Measurements from ENCODE around the gene PRDM5. TPM values are rescaled to one million over a fixed set of nuclear protein-coding genes. Genes with fewer than 3 reads are reported as not detected.

The PRDM5 gene
- total RNA-seq, 1 donor from 2014 or later: 9.6 TPM

GRCh38 chr4:120915336-120915735 is 7.2 kb downstream of the PRDM5 start:
- DNase-seq (ENCODE audit: low spot score): no peak

DNA sequence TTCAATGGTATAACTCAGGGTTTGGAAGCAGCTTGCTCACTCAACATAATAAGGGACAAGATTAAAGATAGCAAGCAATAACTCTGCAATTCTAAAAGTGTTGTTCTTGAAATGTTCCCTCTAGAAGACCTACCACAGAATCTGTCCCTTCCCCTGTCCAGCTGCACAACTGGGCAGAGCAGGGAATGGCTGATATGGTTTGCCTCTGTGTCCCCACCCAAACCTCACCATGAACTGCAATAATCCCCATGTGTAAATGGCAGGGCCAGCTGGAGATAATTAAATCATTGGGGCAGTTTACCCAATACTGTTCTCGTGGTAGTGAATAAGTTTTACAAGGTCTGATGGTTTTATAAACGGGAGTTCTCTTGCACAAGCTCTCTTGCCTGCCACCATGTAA is 19.1 kb downstream of the PRDM5 start:
- no peak for DNase-seq (ENCODE audit: low spot score)

DNA sequence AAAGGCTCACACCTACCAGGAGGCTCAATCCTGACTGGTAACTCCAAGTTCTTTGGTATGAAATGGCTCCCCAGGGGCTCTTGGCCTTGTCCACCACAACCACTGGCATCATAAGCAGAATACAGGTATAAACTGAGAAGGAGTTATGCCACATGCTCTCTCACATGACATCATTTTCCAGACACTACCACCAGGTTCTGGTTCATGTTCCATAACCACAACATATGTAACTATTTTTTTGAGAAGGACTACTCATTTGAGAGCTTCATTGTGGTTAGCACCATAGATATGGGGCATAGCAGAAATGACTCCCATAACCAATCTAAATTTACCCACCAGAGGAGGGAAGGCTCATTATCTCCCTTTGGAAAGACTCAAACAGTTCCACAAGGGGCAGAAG is 19.6 kb downstream of the PRDM5 start:
- no peak for DNase-seq (ENCODE audit: low spot score)

GRCh38 chr4:120901731-120902130 is 20.8 kb downstream of the PRDM5 start:
- no peak for DNase-seq (ENCODE audit: low spot score)

GRCh38 chr4:120897981-120898719 is 24.4 kb downstream of the PRDM5 start:
- DNase-seq (ENCODE audit: low spot score): no peak

DNA sequence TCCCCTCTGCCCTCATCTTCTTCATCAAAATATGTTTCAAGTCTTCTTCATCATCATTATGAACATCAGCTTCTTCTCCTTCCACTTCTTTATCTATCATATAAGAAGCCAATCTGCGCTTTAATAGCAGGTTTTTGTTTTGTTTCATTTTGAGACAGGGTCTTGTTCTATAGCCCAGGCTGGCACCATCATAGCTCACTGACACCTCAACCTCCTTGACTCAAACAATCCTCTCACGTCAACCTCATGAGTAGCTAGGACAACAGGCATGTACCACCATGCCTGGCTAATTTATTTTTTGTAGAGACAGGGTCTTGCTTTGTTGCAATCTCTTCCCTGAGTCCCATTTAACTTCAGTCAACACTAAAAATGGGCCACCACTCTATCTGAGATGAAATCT is 27.0 kb downstream of the PRDM5 start:
- DNase-seq (ENCODE audit: low spot score): no peak

DNA sequence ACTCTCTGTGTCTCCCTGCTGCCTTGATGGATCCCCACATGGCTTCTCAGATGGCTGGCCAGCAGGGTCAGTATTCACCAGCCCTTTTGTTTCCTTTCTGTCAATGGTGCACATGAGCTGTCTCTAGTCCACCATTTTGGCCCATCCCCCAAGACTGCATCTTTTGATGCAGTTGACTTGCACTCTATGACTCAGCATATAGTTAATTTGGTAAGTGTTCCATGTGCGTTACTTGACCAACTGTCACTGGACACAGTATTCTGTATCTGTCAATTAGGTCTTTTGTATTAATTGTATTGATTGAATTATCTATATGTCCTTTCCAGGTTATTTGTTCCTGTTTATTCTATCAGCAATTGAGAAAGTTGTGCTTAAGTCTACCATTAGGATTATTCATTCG is 29.2 kb downstream of the PRDM5 start:
- no peak for DNase-seq (ENCODE audit: low spot score)

DNA sequence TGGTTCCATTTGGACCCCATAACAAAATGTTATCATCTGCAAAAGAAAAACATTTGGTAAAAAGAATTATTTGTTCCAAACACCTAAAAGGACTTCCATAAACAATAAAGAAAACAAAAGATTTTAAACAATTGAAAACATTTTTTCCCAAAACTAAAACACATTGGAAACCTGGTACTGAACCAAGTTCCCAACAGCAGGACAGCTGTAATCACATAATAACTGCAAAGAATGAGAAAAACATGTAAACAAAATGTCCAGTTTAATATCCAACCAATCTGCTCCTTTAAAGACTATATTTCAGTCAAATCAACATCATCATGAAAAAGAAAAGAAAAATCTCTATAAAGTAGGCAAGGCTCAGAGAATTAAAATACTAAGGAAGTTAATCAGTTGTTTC is 36.3 kb downstream of the PRDM5 start:
- no peak for DNase-seq (ENCODE audit: low spot score)

- no peak for DNase-seq (ENCODE audit: low spot score)
Measured at GRCh38 chr4:120881846-120882245, 40.7 kb downstream of the PRDM5 start.

GRCh38 chr4:120881351-120881750 is 41.2 kb downstream of the PRDM5 start:
- DNase-seq (ENCODE audit: low spot score): no peak

DNA sequence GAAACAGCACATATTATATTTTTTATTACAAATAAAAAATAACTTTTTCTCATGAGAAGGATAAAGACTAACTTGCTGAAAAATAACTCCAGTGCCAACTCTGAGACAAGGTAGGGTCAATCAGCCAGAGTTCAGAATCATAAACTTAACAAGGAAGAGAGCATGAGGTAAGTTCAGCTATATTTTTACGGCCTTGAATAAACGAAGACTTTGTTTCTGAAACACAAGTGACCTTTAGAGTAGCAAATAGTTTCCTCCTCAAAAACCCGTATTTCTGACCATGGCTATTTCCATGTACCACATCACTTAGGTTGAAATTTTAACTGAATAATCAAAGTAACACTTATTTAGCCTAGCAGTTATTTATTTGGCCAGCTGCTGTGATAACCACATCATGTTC is 45.5 kb downstream of the PRDM5 start:
- no peak for DNase-seq (ENCODE audit: low spot score)

DNA sequence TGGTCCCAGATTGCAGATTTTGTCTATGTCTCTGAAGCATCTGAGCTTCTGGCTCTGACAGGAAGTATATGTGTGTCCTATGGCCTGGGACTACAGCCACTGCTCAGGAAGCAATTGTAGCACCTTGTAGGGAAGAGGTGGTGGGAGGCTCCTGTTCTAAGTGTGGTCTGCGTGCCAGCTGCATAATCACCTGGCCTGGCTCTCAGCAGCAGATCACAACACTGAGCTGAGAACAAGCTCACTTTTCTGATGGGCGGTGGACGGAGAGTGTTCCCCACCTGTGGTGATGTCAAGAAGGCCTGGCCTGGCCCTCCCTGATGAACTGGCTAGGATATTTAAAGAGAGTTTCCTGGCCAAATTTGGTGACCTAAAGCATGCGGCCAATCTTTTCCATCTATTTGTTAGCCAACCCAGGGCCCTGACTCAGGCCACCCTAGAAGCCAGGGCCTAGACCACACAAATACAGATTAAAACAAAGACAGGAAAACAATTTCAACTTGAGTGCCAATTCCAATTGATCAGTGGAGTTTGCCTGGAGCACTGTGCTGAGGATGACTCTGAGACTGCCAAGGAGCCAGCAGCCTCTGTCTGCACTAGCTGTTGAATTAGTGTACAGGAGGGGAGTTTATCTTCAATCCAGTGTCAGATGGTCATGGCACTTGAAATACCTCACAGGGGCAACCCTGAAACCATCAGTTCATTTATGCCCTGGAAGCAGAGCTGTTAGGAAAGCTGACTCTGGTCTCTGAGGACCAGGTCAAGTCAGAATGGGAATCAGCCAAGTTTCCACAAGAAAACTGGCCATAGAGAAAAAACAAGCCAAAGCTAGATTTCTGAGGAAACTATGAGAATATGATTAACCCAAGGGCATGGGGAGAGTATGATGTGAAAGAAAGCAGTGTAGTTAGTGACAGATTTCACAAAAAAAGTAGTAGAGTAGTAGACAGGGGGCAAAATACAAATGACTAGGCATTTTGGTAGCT is 47.4 kb downstream of the PRDM5 start:
- DNase-seq (ENCODE audit: low spot score): no peak

GRCh38 chr4:120873554-120873953 is 49.0 kb downstream of the PRDM5 start:
- DNase-seq (ENCODE audit: low spot score): no peak

- DNase-seq (ENCODE audit: low spot score): no peak
Measured at GRCh38 chr4:120871173-120871572, 51.4 kb downstream of the PRDM5 start.

- no peak for DNase-seq (ENCODE audit: low spot score)
Measured at GRCh38 chr4:120870279-120870673, 52.2 kb downstream of the PRDM5 start.

DNA sequence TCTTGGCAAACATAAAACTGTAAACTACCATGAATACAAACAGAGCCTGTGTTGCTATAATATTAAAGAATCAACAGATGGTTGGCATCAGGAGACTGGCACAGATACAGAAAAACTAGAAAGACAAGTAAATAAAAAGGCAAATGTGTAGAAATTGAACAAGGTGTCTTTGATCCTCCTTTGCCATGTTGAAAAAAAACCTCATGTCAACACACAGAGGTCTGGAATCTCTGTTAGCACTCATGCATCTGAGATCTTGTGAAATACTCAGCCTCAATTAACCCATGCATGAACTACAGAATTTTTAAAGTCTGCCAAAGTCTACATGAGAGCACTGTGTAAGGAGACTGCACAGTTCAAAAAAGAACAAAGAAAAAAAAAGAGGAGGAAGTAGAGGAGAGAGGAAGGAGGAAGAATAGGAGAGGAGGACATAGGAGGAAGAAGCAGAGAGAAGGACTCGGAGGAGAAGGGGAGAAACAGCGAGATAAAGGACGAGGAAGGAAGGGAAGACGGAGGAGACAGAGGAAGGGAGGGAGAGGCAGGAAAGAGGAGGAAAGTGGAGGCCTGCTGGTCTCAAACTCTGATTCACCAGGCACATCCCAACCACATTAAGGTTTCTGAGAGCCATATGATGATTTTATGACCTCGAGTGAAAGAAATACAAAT is 52.8 kb downstream of the PRDM5 start:
- DNase-seq (ENCODE audit: low spot score): no peak

DNA sequence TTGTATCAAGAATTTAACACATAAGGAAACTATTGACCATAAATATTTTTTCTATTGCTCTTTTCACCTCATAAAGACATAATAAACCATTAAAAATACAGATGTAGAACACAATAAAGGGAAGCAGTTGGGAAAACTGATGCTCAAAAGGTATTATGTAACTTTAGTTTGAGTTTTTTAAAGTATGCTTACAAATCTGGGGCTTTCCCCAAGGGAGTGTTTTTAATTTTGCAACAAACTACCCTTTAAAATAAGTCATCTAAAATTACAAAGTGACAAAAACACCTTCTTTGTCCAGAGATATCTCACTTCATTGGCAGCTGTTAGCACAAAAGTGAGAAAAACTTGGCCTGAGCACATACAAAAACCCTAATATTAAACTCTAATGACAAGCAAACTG is 55.0 kb downstream of the PRDM5 start:
- no peak for DNase-seq (ENCODE audit: low spot score)

DNA sequence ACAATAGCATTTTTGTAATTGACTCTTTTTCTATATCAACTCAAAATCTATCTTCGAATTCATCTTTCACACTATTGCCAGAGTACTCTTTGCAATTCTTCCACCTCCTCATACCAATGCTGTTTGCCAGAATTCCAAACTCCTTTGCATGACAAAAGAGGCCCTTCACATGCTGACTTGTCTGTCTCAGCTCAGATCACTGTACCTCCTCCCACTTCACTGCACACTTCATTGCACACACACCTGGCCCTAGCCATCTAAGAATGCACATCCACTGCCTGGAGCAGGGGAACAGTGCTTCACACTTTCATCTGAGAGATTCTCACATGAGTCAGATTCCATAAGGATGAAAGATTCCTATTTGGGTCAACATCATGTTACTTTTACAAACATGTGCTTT is 56.5 kb downstream of the PRDM5 start:
- no peak for DNase-seq (ENCODE audit: low spot score)

GRCh38 chr4:120864969-120865368 is 57.6 kb downstream of the PRDM5 start:
- DNase-seq (ENCODE audit: low spot score): no peak

DNA sequence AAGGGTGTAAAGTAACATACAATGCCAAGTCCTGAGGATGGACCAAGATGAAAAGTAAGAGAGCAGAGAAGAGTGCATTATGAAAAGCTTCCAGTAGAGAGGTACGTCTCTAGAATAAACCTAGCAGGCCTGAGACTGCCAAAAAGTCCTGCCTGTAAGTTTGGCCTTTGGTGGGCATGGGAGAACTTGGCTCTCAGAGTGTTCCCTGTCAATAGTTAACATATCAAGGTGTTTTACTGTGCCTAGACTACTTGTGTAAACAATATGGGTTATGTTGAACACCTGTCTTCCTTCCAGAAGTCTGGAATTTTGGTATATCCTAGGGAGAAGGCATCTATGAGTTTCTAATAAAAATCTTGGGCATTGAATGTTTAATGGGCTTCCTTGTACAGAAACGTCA is 60.1 kb downstream of the PRDM5 start:
- no peak for DNase-seq (ENCODE audit: low spot score)

DNA sequence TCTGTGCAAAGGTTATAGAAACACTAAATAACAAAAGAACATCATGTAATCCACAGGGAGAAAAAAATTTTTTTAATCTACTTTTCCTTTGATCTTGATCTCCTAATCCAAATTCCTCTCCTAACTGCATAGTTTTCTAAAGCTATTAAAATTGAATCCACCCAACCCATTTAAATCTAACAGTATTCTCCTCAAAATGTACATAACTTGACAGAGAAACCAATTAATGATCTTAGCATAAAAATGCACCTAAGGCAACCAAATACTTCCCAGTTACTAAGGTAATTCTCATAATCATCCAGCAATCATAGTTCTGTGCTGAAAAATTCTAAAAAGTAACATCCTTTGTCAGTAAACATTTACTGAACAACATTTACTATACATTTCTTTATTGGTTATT is 60.7 kb downstream of the PRDM5 start:
- DNase-seq (ENCODE audit: low spot score): no peak

GRCh38 chr4:120858776-120859175 is 63.8 kb downstream of the PRDM5 start:
- no peak for DNase-seq (ENCODE audit: low spot score)
